ENCODE measurements around the gene LIMS2. TPM values are rescaled to one million over a fixed set of nuclear protein-coding genes. Genes with fewer than 3 reads are reported as not detected.

LIMS2 gene
- total and polyA plus RNA-seq, 2 experiments from 2014 or later = 1.6 to 3.5 TPM

GRCh38 chr2:127641133-127641532 is 34.2 kb downstream of the LIMS2 start (continued):
- no peak for TF ChIP-seq STAT1 (IDR thresholded peaks at IDR 0.05; ENCODE audit: unreplicated experiment)
- no peak for TF ChIP-seq CTCF (conservative IDR thresholded peaks at IDR 0.05; ENCODE audit: low read depth in 2 of 2)
- TF ChIP-seq JUNB (IDR thresholded peaks at IDR 0.05; ENCODE audit: unreplicated experiment) = no peak
- TF ChIP-seq EZH2phosphoT487 (IDR thresholded peaks at IDR 0.05; ENCODE audit: unreplicated experiment) = no peak
- TF ChIP-seq CREB1 (CRISPR knock-in tag; IDR thresholded peaks at IDR 0.05; ENCODE audit: low read depth) = no peak

- no peaks in the 10 kb centered on the region for H4K20me1 ChIP-seq (replicated peaks; ENCODE audit: insufficient read depth)
- no peaks in the 10 kb centered on the region for H3K79me2 ChIP-seq (replicated peaks; ENCODE audit: insufficient read depth)
- H3K36me3 ChIP-seq (ENCODE audit: insufficient read depth) = no peaks in the 10 kb centered on the region
- no peaks in the 10 kb centered on the region for H3K9me2 ChIP-seq (ENCODE audit: insufficient read depth)
- peak; percentile 55 to 84 for TF ChIP-seq CTCF (conservative IDR thresholded peaks at IDR 0.05; ENCODE audit: low read depth in 2 of 2)
- no peak for TF ChIP-seq REST (IDR thresholded peaks at IDR 0.05; ENCODE audit: unreplicated experiment)
- Mint-ChIP-seq H3K36me3 (ENCODE audit: low read depth) (no peaks in the 10 kb centered on the region), H3K9me3 (no peaks in the 10 kb centered on the region), H3K27ac (no peak overlapping the region), H3K4me1 (peaks cover 9% of the 10 kb centered on the region; the same call in 2 of the 3 replicates), H3K27me3 (ENCODE audit: insufficient read depth, low read depth, poor library complexity) (peaks cover 3% of the 10 kb centered on the region), H3K4me3 (no peak overlapping the region)
- H3K4me2 ChIP-seq = no peak overlapping the region
- DNase-seq (ENCODE audit: low spot score) (peak; percentile 65), ATAC-seq (peak; percentile 44)
- H3K4me1 ChIP-seq (ENCODE audit: insufficient read depth) = peaks cover 10% of the 10 kb centered on the region; the same call in 1 of the 2 replicates
- H3F3A ChIP-seq (replicated peaks; ENCODE audit: low read depth) = no peaks in the 10 kb centered on the region
- no peak overlapping the region for H2AFZ ChIP-seq
- no peaks in the 10 kb centered on the region for H3K27me3 ChIP-seq (ENCODE audit: insufficient read depth)
- no peak overlapping the region for H3K27ac ChIP-seq (ENCODE audit: low read depth)
- H3K4me3 ChIP-seq = no peak overlapping the region
These were observed 35.0 kb downstream of the LIMS2 start for GRCh38 chr2:127640082-127641072.
